Mesenchymal stem cell (in vitro differentiated cells and primary cell): Measurements from ENCODE around the gene ADAP1.
"Not testable (repeated sequence)": the region's sequence is repeated elsewhere in the genome, so short reads cannot be mapped to it uniquely, and the experiment has no call there.

Source experiments
- DNase-seq: peaks from one replicate; pipeline ENCODE4 v3.0.0-alpha.2; 2013
- H2AFZ ChIP-seq: one replicate; pipeline ENCODE4 v1.6.1; 2013; ENCODE audit warnings: low read depth, mild to moderate bottlenecking, control low read depth, inconsistent platforms, low read length, moderate library complexity
- H2AK5ac ChIP-seq: 2 replicates; pipeline ENCODE4 v1.6.1; 2013; ENCODE audit warnings: low read length, moderate library complexity, mild to moderate bottlenecking, inconsistent platforms; ENCODE audit not compliant: severe bottlenecking
- H2BK120ac ChIP-seq: one replicate; pipeline ENCODE4 v1.6.1; 2013; ENCODE audit warnings: low read depth, mild to moderate bottlenecking, inconsistent platforms, low read length, moderate library complexity
- H2BK12ac ChIP-seq, 2 experiments: one replicate each; pipeline ENCODE4 v1.6.1; 2013; ENCODE audit warnings: inconsistent platforms in 2 of 2, low read length in 2 of 2, mild to moderate bottlenecking in 2 of 2, moderate library complexity in 2 of 2, control low read depth in 1 of 2
- H2BK15ac ChIP-seq: one replicate; pipeline ENCODE4 v1.6.1; 2013; ENCODE audit warnings: mild to moderate bottlenecking, low read depth, inconsistent platforms; ENCODE audit not compliant: poor library complexity, severe bottlenecking
- H2BK5ac ChIP-seq: 2 replicates; pipeline ENCODE4 v1.6.1; 2013; ENCODE audit warnings: low read depth, mild to moderate bottlenecking, low read length, control low read depth, inconsistent platforms; ENCODE audit not compliant: poor library complexity, severe bottlenecking
- H3K14ac ChIP-seq, 2 experiments: one replicate each; pipeline ENCODE4 v1.6.1; 2013; ENCODE audit warnings: inconsistent platforms in 2 of 2, low read length in 2 of 2, control low read depth in 1 of 2, mild to moderate bottlenecking in 1 of 2, moderate library complexity in 1 of 2
- H3K18ac ChIP-seq, 2 experiments: one replicate each; pipeline ENCODE4 v1.6.1; 2013; ENCODE audit warnings: inconsistent platforms in 2 of 2, low read length in 2 of 2, control low read depth in 1 of 2, low read depth in 1 of 2, mild to moderate bottlenecking in 1 of 2
- H3K23ac ChIP-seq, 2 experiments: one replicate each; pipeline ENCODE4 v1.6.1; 2013; ENCODE audit warnings: inconsistent platforms in 2 of 2, low read length in 2 of 2, mild to moderate bottlenecking in 2 of 2, moderate library complexity in 2 of 2, control low read depth in 1 of 2
- H3K27ac ChIP-seq: 2 replicates; pipeline ENCODE4 v1.5.1; 2013; ENCODE audit warnings: mild to moderate bottlenecking, moderate library complexity, low read length, control low read depth, inconsistent platforms; ENCODE audit not compliant: poor library complexity, severe bottlenecking
- H3K27me3 ChIP-seq, 2 experiments: 2 replicates each; pipeline versions ENCODE4 v1.6.1 to v1.7.0; 2013; ENCODE audit warnings: low read length in 2 of 2, mild to moderate bottlenecking in 2 of 2, moderate library complexity in 2 of 2, control low read depth in 1 of 2, inconsistent platforms in 1 of 2; ENCODE audit not compliant: control insufficient read depth in 1 of 2, insufficient read depth in 1 of 2
- H3K36me3 ChIP-seq, 2 experiments: 2 replicates each; pipeline versions ENCODE4 v1.6.1 to v1.7.0; 2013; ENCODE audit warnings: low read length in 2 of 2, control low read depth in 1 of 2, inconsistent platforms in 1 of 2, low read depth in 1 of 2, mild to moderate bottlenecking in 1 of 2; ENCODE audit not compliant: insufficient read depth in 2 of 2, control insufficient read depth in 1 of 2
- H3K4ac ChIP-seq, 2 experiments: one replicate each; pipeline ENCODE4 v1.6.1; 2013; ENCODE audit warnings: inconsistent platforms in 2 of 2, low read length in 2 of 2, mild to moderate bottlenecking in 2 of 2, moderate library complexity in 2 of 2, control low read depth in 1 of 2, low read depth in 1 of 2
- H3K4me1 ChIP-seq: 2 replicates; pipeline ENCODE4 v1.6.1; 2013; ENCODE audit warnings: low read depth, low read length, control low read depth; ENCODE audit not compliant: control insufficient read depth, insufficient read depth
- H3K4me2 ChIP-seq: 2 replicates; pipeline ENCODE4 v1.6.1; 2013; ENCODE audit warnings: low read length, mild to moderate bottlenecking, inconsistent platforms; ENCODE audit not compliant: poor library complexity, severe bottlenecking
- H3K4me3 ChIP-seq, 2 experiments: 2 replicates each; pipeline versions ENCODE4 v1.5.1 to v1.7.0; 2013; ENCODE audit warnings: low read length in 2 of 2, mild to moderate bottlenecking in 2 of 2, control low read depth in 1 of 2, low read depth in 1 of 2; ENCODE audit not compliant: insufficient read depth in 1 of 2
- H3K79me1 ChIP-seq: replicated peaks from 2 replicates; pipeline ENCODE4 v1.6.1; 2013; ENCODE audit warnings: mild to moderate bottlenecking, control low read depth, low read length, inconsistent platforms; ENCODE audit not compliant: poor library complexity, severe bottlenecking
- H3K9ac ChIP-seq: 2 replicates; pipeline ENCODE4 v1.7.0; 2013; ENCODE audit warnings: mild to moderate bottlenecking, low read length, moderate library complexity
- H3K9me3 ChIP-seq: 2 replicates; pipeline ENCODE4 v1.7.0; 2013; ENCODE audit warnings: mild to moderate bottlenecking, low read length; ENCODE audit not compliant: control insufficient read depth
- H4K8ac ChIP-seq: one replicate; pipeline ENCODE4 v1.6.1; 2013; ENCODE audit warnings: inconsistent platforms, mild to moderate bottlenecking, low read length, moderate library complexity
- H4K91ac ChIP-seq: one replicate; pipeline ENCODE4 v1.6.1; 2013; ENCODE audit warnings: mild to moderate bottlenecking, low read length, inconsistent platforms
- WGBS: methylation state at CpG from one replicate; pipeline ENCODE4 v1.1.7; 2013; ENCODE audit warnings: mixed read lengths; 5-methylcytosine and 5-hydroxymethylcytosine counted together

ADAP1 gene

GRCh38 chr7:909358-910329 lies 44.8 kb downstream of the ADAP1 start:
- H3K36me3 ChIP-seq = peaks cover 0 to 4% of the 10 kb centered on the region in 2 experiments
- no peak overlapping the region for H2BK12ac ChIP-seq
- H3K4me1 ChIP-seq = peaks cover 18% of the 10 kb centered on the region
- H2BK15ac ChIP-seq = peak overlapping the region; percentile 7
- H3K79me1 ChIP-seq = no peaks in the 10 kb centered on the region
- H3K4me2 ChIP-seq = peak overlapping the region; percentile 53
- peak overlapping the region; percentile 38 for H3K9ac ChIP-seq
- H3K14ac ChIP-seq = no peak overlapping the region
- H2BK120ac ChIP-seq = peak overlapping the region; percentile 49
- H3K4ac ChIP-seq = peak overlapping the region; percentile 37 to 51
- H3K27ac ChIP-seq = no peak overlapping the region
- no peak overlapping the region for H2BK5ac ChIP-seq
- peak overlapping the region in 1 of 2 experiments; percentile 9 for H3K23ac ChIP-seq
- H4K91ac ChIP-seq = peak overlapping the region; percentile 68
- H3K27me3 ChIP-seq = peaks cover 30 to 48% of the 10 kb centered on the region in 2 experiments
- H4K8ac ChIP-seq = peak overlapping the region; percentile 64
- H3K9me3 ChIP-seq = no peaks in the 10 kb centered on the region
- H2AK5ac ChIP-seq = no peak overlapping the region
- peak overlapping the region; percentile 62 for H2AFZ ChIP-seq
- peak overlapping the region; percentile 23 to 47 for H3K4me3 ChIP-seq
- peak overlapping the region; percentile 61 to 62 for H3K18ac ChIP-seq
- DNase-seq = peak; percentile 55
- whole genome bisulfite sequencing = 60% methylated on average over 48 of the region's 58 CpGs

GRCh38 chr7:908591-909357 lies 45.7 kb downstream of the ADAP1 start:
- Histone ChIP-seq H3K27me3 (peaks cover 33 to 48% of the 10 kb centered on the region in 2 experiments), H3K4me1 (peaks cover 14% of the 10 kb centered on the region), H3K4me3 (peak overlapping the region; percentile 30 to 47), H4K91ac (peak overlapping the region; percentile 70), H2BK12ac (peak overlapping the region in 1 of 2 experiments; percentile 87), H3K4ac (peak overlapping the region in 1 of 2 experiments; percentile 75), H4K8ac (peak overlapping the region; percentile 88), H2BK120ac (peak overlapping the region; percentile 49), H3K4me2 (peak overlapping the region; percentile 53), H2AFZ (peak overlapping the region; percentile 66), H3K23ac (peak overlapping the region in 1 of 2 experiments; percentile 34), H3K18ac (peak overlapping the region; percentile 43 to 50)
- 32% methylated on average over 26 of the region's 73 CpGs for WGBS
- H3K9me3 ChIP-seq, H3K27ac ChIP-seq, H3K79me1 ChIP-seq, H3K14ac ChIP-seq, H2AK5ac ChIP-seq, H3K36me3 ChIP-seq, H3K9ac ChIP-seq, H2BK5ac ChIP-seq, H2BK15ac ChIP-seq: not testable (repeated sequence)
- peak; percentile 60 for DNase-seq

- Histone ChIP-seq H3K14ac (no peak overlapping the region), H2BK12ac (peak overlapping the region in 1 of 2 experiments; percentile 87), H3K9me3 (no peaks in the 10 kb centered on the region), H3K4me2 (no peak overlapping the region), H4K91ac (no peak overlapping the region), H3K36me3 (peaks cover 0 to 4% of the 10 kb centered on the region in 2 experiments), H2AFZ (no peak overlapping the region), H3K23ac (peak overlapping the region in 1 of 2 experiments; percentile 34), H4K8ac (peak overlapping the region; percentile 19), H2BK5ac (no peak overlapping the region), H3K27ac (no peak overlapping the region), H3K27me3 (peaks cover 34 to 49% of the 10 kb centered on the region in 2 experiments), H2AK5ac (no peak overlapping the region), H2BK15ac (peak overlapping the region; percentile 2), H3K18ac (no peak overlapping the region), H3K4ac (peak overlapping the region in 1 of 2 experiments; percentile 60), H3K4me3 (no peak overlapping the region), H2BK120ac (no peak overlapping the region), H3K79me1 (no peaks in the 10 kb centered on the region), H3K4me1 (peaks cover 13% of the 10 kb centered on the region), H3K9ac (no peak overlapping the region)
- no peak for DNase-seq
- 81% methylated on average over 12 of the region's 12 CpGs for WGBS
These were observed 46.3 kb downstream of the ADAP1 start for GRCh38 chr7:908159-908581.
